ENCODE data around the gene PCYT2. TPM values are rescaled to one million over a fixed set of nuclear protein-coding genes. Genes with fewer than 3 reads are reported as not detected.

The PCYT2 gene
- total RNA-seq, 1 donor from 2014 or later: 46.8 TPM

GRCh38 chr17:81905993-81906392 lies 5.2 kb downstream of the PCYT2 start:
- no peak for DNase-seq (ENCODE audit: extremely low spot score, unreplicated experiment)
- no peak overlapping the region for H3K4me3 Mint-ChIP-seq
- H3K4me1 Mint-ChIP-seq (ENCODE audit: unreplicated experiment): peaks cover 3% of the 10 kb centered on the region
- H3K27ac Mint-ChIP-seq: no peak overlapping the region
- TF ChIP-seq, protein P1, sequence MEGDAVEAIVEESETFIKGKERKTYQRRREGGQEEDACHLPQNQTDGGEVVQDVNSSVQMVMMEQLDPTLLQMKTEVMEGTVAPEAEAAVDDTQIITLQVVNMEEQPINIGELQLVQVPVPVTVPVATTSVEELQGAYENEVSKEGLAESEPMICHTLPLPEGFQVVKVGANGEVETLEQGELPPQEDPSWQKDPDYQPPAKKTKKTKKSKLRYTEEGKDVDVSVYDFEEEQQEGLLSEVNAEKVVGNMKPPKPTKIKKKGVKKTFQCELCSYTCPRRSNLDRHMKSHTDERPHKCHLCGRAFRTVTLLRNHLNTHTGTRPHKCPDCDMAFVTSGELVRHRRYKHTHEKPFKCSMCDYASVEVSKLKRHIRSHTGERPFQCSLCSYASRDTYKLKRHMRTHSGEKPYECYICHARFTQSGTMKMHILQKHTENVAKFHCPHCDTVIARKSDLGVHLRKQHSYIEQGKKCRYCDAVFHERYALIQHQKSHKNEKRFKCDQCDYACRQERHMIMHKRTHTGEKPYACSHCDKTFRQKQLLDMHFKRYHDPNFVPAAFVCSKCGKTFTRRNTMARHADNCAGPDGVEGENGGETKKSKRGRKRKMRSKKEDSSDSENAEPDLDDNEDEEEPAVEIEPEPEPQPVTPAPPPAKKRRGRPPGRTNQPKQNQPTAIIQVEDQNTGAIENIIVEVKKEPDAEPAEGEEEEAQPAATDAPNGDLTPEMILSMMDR (conservative IDR thresholded peaks at IDR 0.05): no peak
- H3K36me3 Mint-ChIP-seq: peaks cover 4% of the 10 kb centered on the region
- H3K9me3 Mint-ChIP-seq: no peaks in the 10 kb centered on the region
- peaks cover 5% of the 10 kb centered on the region for H3K27me3 Mint-ChIP-seq

- TF ChIP-seq, protein P1 (conservative IDR thresholded peaks at IDR 0.05): no peak
- Mint-ChIP-seq H3K27me3 (peaks cover 9% of the 10 kb centered on the region), H3K4me1 (ENCODE audit: unreplicated experiment) (peaks cover 7% of the 10 kb centered on the region), H3K27ac (no peak overlapping the region), H3K4me3 (no peak overlapping the region), H3K9me3 (no peaks in the 10 kb centered on the region), H3K36me3 (peaks cover 7% of the 10 kb centered on the region)
- DNase-seq (ENCODE audit: extremely low spot score, unreplicated experiment): no peak
Observed at GRCh38 chr17:81905424-81905875, 5.7 kb downstream of the PCYT2 start.

- peaks cover 12% of the 10 kb centered on the region for H3K36me3 Mint-ChIP-seq
- TF ChIP-seq, protein P1 (conservative IDR thresholded peaks at IDR 0.05): no peak
- H3K9me3 Mint-ChIP-seq: no peaks in the 10 kb centered on the region
- no peak overlapping the region for H3K27ac Mint-ChIP-seq
- no peak overlapping the region for H3K4me3 Mint-ChIP-seq
- H3K27me3 Mint-ChIP-seq: peaks cover 9% of the 10 kb centered on the region
- DNase-seq (ENCODE audit: extremely low spot score, unreplicated experiment): no peak
- peaks cover 7% of the 10 kb centered on the region for H3K4me1 Mint-ChIP-seq (ENCODE audit: unreplicated experiment)
Observed at GRCh38 chr17:81904600-81905423, 6.4 kb downstream of the PCYT2 start.

- no peaks in the 10 kb centered on the region for H3K9me3 Mint-ChIP-seq
- TF ChIP-seq, protein P1 (conservative IDR thresholded peaks at IDR 0.05): no peak
- DNase-seq (ENCODE audit: extremely low spot score, unreplicated experiment): no peak
- peaks cover 7% of the 10 kb centered on the region for H3K4me1 Mint-ChIP-seq (ENCODE audit: unreplicated experiment)
- H3K27me3 Mint-ChIP-seq: peaks cover 9% of the 10 kb centered on the region
- H3K36me3 Mint-ChIP-seq: peaks cover 12% of the 10 kb centered on the region
- H3K27ac Mint-ChIP-seq: no peak overlapping the region
- no peak overlapping the region for H3K4me3 Mint-ChIP-seq
Observed at GRCh38 chr17:81903896-81904599, 7.2 kb downstream of the PCYT2 start.

DNA sequence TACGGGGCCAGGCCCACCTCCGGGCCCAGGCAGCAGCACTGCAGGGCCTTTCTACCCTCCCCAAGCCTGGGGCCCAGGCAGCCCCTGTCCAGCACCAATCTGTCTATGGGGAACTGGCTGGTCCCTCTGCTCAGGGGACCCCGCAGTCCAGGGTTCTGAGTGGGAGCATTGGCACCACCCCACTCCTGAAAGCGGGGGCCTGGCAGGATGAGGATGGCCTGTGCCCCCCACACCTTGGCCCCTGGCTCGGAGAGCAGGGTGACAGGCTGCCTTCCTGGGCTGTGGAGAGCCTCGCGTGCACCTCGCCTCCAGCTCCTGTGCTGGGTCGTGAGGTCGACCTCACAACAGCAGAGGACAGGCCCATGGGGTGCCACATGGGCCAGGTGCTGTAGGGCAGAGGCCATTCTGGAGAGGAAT lies 7.8 kb downstream of the PCYT2 start:
- H3K36me3 Mint-ChIP-seq: peaks cover 12% of the 10 kb centered on the region
- peaks cover 7% of the 10 kb centered on the region for H3K4me1 Mint-ChIP-seq (ENCODE audit: unreplicated experiment)
- H3K4me3 Mint-ChIP-seq: peak overlapping the region; percentile 61
- peaks cover 9% of the 10 kb centered on the region for H3K27me3 Mint-ChIP-seq
- TF ChIP-seq, protein P1 (conservative IDR thresholded peaks at IDR 0.05): no peak
- H3K27ac Mint-ChIP-seq: no peak overlapping the region
- no peak for DNase-seq (ENCODE audit: extremely low spot score, unreplicated experiment)
- H3K9me3 Mint-ChIP-seq: no peaks in the 10 kb centered on the region
